HEK293T (cell line): Measurements from ENCODE around the gene SMOC2.

Source experiments
- CTCF ChIA-PET: fragments of 350-600 bp; formaldehyde crosslinking; extraction: SDS; loops from one replicate; lab custom pipeline; 2021; ENCODE audit warnings: antibody characterized with exemption, inconsistent platforms; lab: Yijun Ruan, JAX
- POLR2A ChIA-PET: fragments of 350-600 bp; formaldehyde crosslinking; extraction: SDS; loops from one replicate; lab custom pipeline; 2020; ENCODE audit warnings: antibody characterized with exemption, inconsistent platforms; lab: Yijun Ruan, JAX
- DNase-seq: peaks from one replicate; pipeline ENCODE4 v3.0.0; 2012; ENCODE audit warnings: mixed read lengths; ENCODE audit errors: extremely low spot score
- ARNT ChIP-seq: fragments of 450-650 bp; IDR thresholded peaks from 2 replicates; pipeline ENCODE4 v1.6.1; 2017; ENCODE audit warnings: mild to moderate bottlenecking
- BHLHE40 ChIP-seq: fragments of 450-650 bp; IDR thresholded peaks from 2 replicates; pipeline ENCODE4 v1.6.1; 2016; ENCODE audit warnings: mild to moderate bottlenecking, moderate library complexity, borderline replicate concordance
- CTBP1 ChIP-seq: fragments of 450-650 bp; IDR thresholded peaks from 2 replicates; pipeline ENCODE4 v1.6.1; 2016; ENCODE audit warnings: borderline replicate concordance
- ELF4 ChIP-seq: fragments of 450-650 bp; IDR thresholded peaks from 2 replicates; pipeline ENCODE4 v1.6.1; 2017; ENCODE audit warnings: antibody characterized with exemption
- FOXA1 ChIP-seq: fragments of 450-650 bp; IDR thresholded peaks from 2 replicates; pipeline ENCODE4 v1.6.1; 2016; ENCODE audit warnings: mild to moderate bottlenecking
- FOXK2 ChIP-seq: fragments of 450-650 bp; IDR thresholded peaks from 2 replicates; pipeline ENCODE4 v1.6.1; 2016; ENCODE audit warnings: mild to moderate bottlenecking
- FOXM1 ChIP-seq: fragments of 450-650 bp; IDR thresholded peaks from 2 replicates; pipeline ENCODE4 v1.6.1; 2017; ENCODE audit warnings: mild to moderate bottlenecking, borderline replicate concordance
- HDGF ChIP-seq: fragments of 450-650 bp; IDR thresholded peaks from 2 replicates; pipeline ENCODE4 v1.6.1; 2017; ENCODE audit warnings: antibody characterized with exemption, borderline replicate concordance
- L3MBTL2 ChIP-seq: fragments of 450-650 bp; conservative IDR thresholded peaks from 2 replicates; pipeline ENCODE4 v1.6.1; 2016; ENCODE audit warnings: mild to moderate bottlenecking
- LEF1 ChIP-seq: fragments of 450-650 bp; IDR thresholded peaks from 2 replicates; pipeline ENCODE4 v1.6.1; 2017; ENCODE audit warnings: mild to moderate bottlenecking, borderline replicate concordance
- NFRKB ChIP-seq: fragments of 450-650 bp; IDR thresholded peaks from 2 replicates; pipeline ENCODE4 v1.6.1; 2016; ENCODE audit warnings: mild to moderate bottlenecking, moderate library complexity
- SP1 ChIP-seq: fragments of 450-650 bp; IDR thresholded peaks from 2 replicates; pipeline ENCODE4 v1.6.1; 2017
- SUZ12 ChIP-seq: fragments of 450-650 bp; IDR thresholded peaks from 2 replicates; pipeline ENCODE4 v1.6.1; 2016; ENCODE audit warnings: mild to moderate bottlenecking
- TARDBP ChIP-seq: fragments of 450-650 bp; IDR thresholded peaks from 2 replicates; pipeline ENCODE4 v1.6.1; 2016
- ZNF384 ChIP-seq: fragments of 450-650 bp; IDR thresholded peaks from 2 replicates; pipeline ENCODE4 v1.6.1; 2016
- TF ChIP-seq, protein P1 (sequence below): fragments of 450-650 bp; IDR thresholded peaks from 2 replicates; pipeline ENCODE4 v1.6.1; 2016

SMOC2 gene

DNA sequence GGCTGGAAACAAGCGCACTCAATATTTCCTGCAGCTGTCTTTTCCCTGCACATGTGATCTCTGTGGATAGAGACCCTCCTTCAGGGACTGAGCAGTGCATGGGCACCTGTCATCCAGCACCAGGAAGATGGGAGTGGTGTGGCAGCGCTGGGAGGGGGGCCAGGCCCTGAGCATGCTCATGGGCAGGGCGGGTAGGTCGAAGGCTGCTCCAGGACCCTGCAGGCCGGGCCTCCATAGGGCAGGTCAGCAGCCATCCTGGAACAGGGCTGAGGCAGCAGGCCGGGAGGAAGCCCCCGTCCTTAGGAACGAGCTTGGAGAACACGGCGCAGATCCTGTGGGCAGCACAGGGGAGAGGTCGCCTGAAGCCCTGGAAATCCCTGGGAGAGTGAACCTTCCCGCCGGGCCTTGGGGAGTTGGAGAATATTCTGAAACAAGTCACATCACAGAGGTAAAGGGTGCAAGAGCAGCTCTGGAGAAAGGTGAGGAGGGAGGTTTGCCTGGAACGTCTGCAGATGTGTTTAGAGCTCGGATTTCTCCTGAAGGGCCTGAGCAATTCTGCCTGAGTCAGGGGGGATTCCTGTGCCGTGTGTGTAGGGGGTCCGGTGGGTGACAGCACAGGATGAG is 133.2 kb downstream of the SMOC2 start:
- DNase-seq = no peak
- POLR2A ChIA-PET = no interaction called here
- TF ChIP-seq ELF4 (no peak), NFRKB (no peak), HDGF (no peak), FOXK2 (no peak), TARDBP (no peak), BHLHE40 (no peak), ARNT (no peak), SP1 (no peak)
- TF ChIP-seq, protein P1, sequence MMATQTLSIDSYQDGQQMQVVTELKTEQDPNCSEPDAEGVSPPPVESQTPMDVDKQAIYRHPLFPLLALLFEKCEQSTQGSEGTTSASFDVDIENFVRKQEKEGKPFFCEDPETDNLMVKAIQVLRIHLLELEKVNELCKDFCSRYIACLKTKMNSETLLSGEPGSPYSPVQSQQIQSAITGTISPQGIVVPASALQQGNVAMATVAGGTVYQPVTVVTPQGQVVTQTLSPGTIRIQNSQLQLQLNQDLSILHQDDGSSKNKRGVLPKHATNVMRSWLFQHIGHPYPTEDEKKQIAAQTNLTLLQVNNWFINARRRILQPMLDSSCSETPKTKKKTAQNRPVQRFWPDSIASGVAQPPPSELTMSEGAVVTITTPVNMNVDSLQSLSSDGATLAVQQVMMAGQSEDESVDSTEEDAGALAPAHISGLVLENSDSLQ = no peak
- CTCF ChIA-PET = no interaction called here

DNA sequence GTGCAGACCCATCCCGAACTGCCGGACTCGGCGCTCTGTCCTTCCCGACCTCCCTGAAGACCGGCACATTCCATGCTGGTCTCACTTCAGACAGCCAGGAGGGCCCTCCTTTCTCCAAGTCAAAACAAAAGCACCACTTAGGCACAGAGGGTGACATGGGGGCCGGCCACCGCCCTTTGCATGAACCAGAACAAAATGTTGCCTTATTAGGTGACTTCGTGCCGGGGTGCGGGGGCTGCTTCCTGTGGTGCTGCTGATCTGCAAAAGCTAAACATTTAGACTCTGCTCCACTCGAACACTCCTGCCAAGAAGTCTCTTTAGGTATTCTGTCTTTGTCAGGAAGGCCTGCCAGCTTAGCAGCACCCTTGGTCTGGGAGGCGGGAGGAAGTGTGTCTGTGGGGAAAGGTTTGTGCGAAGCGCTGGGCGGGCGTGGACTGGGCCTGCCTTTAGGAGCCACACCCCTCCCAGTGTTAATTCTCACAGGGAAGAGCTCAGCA is 133.8 kb downstream of the SMOC2 start:
- no peak for DNase-seq
- CTCF ChIA-PET = no interaction called here
- TF ChIP-seq FOXA1 (no peak), TARDBP (no peak), ZNF384 (no peak), CTBP1 (no peak), FOXK2 (no peak), ELF4 (no peak), FOXM1 (no peak), L3MBTL2 (no peak), BHLHE40 (no peak), SP1 (no peak), ARNT (no peak), SUZ12 (no peak)
- POLR2A ChIA-PET = no interaction called here

DNA sequence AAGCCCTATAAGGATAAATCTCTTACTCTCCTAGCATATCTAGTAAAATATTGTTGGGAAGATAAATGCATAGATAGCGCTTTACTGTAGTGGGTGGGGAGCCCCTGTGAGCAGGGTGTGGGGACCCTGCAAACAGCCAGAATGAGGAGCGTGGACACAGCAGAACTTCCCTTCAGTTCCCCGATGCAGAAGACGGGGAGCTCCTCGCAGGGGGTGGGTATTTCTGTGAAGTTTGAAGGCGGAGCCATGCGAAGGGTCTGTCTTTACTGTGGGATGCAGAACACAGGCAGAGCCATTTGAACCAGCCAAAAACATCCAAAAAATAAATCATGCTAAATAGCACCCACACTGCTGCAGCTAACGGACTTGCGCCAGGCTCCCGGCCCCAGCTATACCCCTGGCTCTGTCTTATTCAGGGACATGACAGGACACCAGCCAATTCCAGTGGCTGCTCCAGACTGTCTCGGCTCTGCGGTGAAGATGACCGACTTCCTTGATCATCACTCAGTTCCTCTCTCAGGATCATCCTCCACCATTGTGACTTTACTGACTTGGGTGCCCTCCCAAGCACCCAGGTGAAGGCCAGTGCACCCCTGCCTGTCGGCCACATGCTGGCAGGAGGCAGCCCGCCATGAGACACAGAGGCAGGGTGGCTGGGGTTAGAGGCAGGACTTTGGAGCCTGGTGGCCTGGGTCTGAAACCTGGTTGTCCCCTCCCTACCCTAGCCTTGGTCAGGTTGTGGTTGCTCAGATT is 134.5 kb downstream of the SMOC2 start:
- POLR2A ChIA-PET = no interaction called here
- DNase-seq = no peak
- TF ChIP-seq CTBP1 = no peak
- TF ChIP-seq FOXK2 = no peak
- no peak for TF ChIP-seq HDGF
- TF ChIP-seq ELF4 = no peak
- TF ChIP-seq, protein P1 = no peak
- TF ChIP-seq NFRKB = no peak
- TF ChIP-seq ARNT = no peak
- no peak for TF ChIP-seq L3MBTL2
- no peak for TF ChIP-seq BHLHE40
- no peak for TF ChIP-seq TARDBP
- no peak for TF ChIP-seq FOXM1
- no peak for TF ChIP-seq FOXA1
- TF ChIP-seq LEF1 = no peak
- no peak for TF ChIP-seq SUZ12
- TF ChIP-seq SP1 = no peak
- no peak for TF ChIP-seq ZNF384
- CTCF ChIA-PET = no interaction called here

GRCh38 chr6:168576388-168576787 is 135.4 kb downstream of the SMOC2 start:
- DNase-seq = no peak
- POLR2A ChIA-PET = no interaction called here

GRCh38 chr6:168577496-168577895 is 136.5 kb downstream of the SMOC2 start:
- no peak for DNase-seq
- TF ChIP-seq LEF1 (no peak), CTBP1 (no peak), NFRKB (no peak), SP1 (no peak), FOXA1 (no peak), ELF4 (no peak), SUZ12 (no peak), FOXM1 (no peak), FOXK2 (no peak), BHLHE40 (no peak), TARDBP (no peak)
- TF ChIP-seq, protein P1 = no peak
- ChIA-PET POLR2A (no interaction called here), CTCF (no interaction called here)

More at GRCh38 chr6:168576388-168576787, 135.4 kb downstream of the SMOC2 start:
- no peak for TF ChIP-seq L3MBTL2
- TF ChIP-seq CTBP1 = no peak
- no peak for TF ChIP-seq LEF1
- no peak for TF ChIP-seq ARNT
- TF ChIP-seq, protein P1 = no peak
- no peak for TF ChIP-seq FOXM1
- no peak for TF ChIP-seq BHLHE40
- TF ChIP-seq NFRKB = no peak
- no peak for TF ChIP-seq FOXK2
- no peak for TF ChIP-seq HDGF
- no peak for TF ChIP-seq FOXA1
- TF ChIP-seq SP1 = no peak
- TF ChIP-seq ELF4 = no peak
- no peak for TF ChIP-seq SUZ12
- CTCF ChIA-PET = no interaction called here
